IMR-90 (cell line): ENCODE measurements around the gene MTHFSD. TPM values are rescaled to one million over a fixed set of nuclear protein-coding genes. Genes with fewer than 3 reads are reported as not detected.

ENCODE experiments used
- ATAC-seq: fragments of 200-7000 bp; cut with Tn5 transposase; 2 replicates; pipeline ENCODE4 v1.9.1; 2020; ENCODE audit warnings: low read depth, mild to moderate bottlenecking, moderate library complexity
- BruUV-seq: library from RNA; stranded (reverse); fragments of 400-500 nt; replicated peaks from 2 replicates; lab custom pipeline; 2021; lab: Mats Ljungman, UMichigan
- CTCF ChIA-PET: fragments of 300-600 bp; formaldehyde crosslinking; extraction: SDS; loops from one replicate; lab custom pipeline; 2021; ENCODE audit warnings: antibody characterized with exemption; lab: Yijun Ruan, JAX
- POLR2A ChIA-PET: fragments of 300-600 bp; sonication (Branson Sonifier 250); formaldehyde crosslinking; loops from one replicate; lab custom pipeline; 2022; ENCODE audit warnings: antibody characterized with exemption; ENCODE audit not compliant: unreplicated experiment; lab: Charles Lee
- DNase-seq: peaks from one replicate; pipeline ENCODE4 v3.0.0; 2013
- H2AFZ ChIP-seq: replicated peaks from 2 replicates; pipeline ENCODE3; 2013; ENCODE audit warnings: low read length, mild to moderate bottlenecking; ENCODE audit not compliant: poor library complexity
- H2AK5ac ChIP-seq: 2 replicates; pipeline ENCODE4 v1.6.1; 2013; ENCODE audit warnings: low read depth, low read length, inconsistent platforms
- H2AK9ac ChIP-seq: replicated peaks from 2 replicates; pipeline ENCODE3; 2013; ENCODE audit warnings: mild to moderate bottlenecking, low read depth, low read length, moderate library complexity; ENCODE audit not compliant: poor library complexity
- H2BK120ac ChIP-seq: 2 replicates; pipeline ENCODE4 v1.6.1; 2013; ENCODE audit warnings: low read depth, low read length, inconsistent platforms
- H2BK15ac ChIP-seq: 3 replicates; pipeline ENCODE4 v1.6.1; 2013; ENCODE audit warnings: low read depth, low read length, inconsistent platforms
- H2BK20ac ChIP-seq: 2 replicates; pipeline ENCODE4 v1.6.1; 2013; ENCODE audit warnings: low read depth, mild to moderate bottlenecking, inconsistent platforms, low read length, moderate library complexity
- H2BK5ac ChIP-seq: 2 replicates; pipeline ENCODE4 v1.6.1; 2013; ENCODE audit warnings: mild to moderate bottlenecking, low read depth, low read length, inconsistent platforms; ENCODE audit not compliant: poor library complexity, severe bottlenecking
- H3K14ac ChIP-seq: replicated peaks from 2 replicates; pipeline ENCODE4 v1.6.1; 2013; ENCODE audit warnings: low read depth, low read length, inconsistent platforms
- H3K18ac ChIP-seq: 2 replicates; pipeline ENCODE4 v1.6.1; 2013; ENCODE audit warnings: low read depth, low read length, control low read depth
- H3K23ac ChIP-seq: 2 replicates; pipeline ENCODE4 v1.6.1; 2013; ENCODE audit warnings: low read depth, low read length, inconsistent platforms
- H3K27ac ChIP-seq: 2 replicates; pipeline ENCODE4 v1.5.1; 2013; ENCODE audit warnings: mild to moderate bottlenecking, control low read depth, low read length; ENCODE audit not compliant: insufficient read depth
- H3K27me3 ChIP-seq: 2 replicates; pipeline ENCODE4 v1.6.1; 2013; ENCODE audit warnings: low read length; ENCODE audit not compliant: control insufficient read depth, insufficient read depth
- H3K36me3 ChIP-seq: 2 replicates; pipeline ENCODE4 v1.6.1; 2013; ENCODE audit warnings: low read length, mixed read lengths; ENCODE audit not compliant: control insufficient read depth, insufficient read depth
- H3K4ac ChIP-seq: 2 replicates; pipeline ENCODE4 v1.6.1; 2013; ENCODE audit warnings: low read depth, low read length, inconsistent platforms
- H3K4me1 ChIP-seq: 2 replicates; pipeline ENCODE4 v1.6.1; 2013; ENCODE audit warnings: low read length, mixed read lengths; ENCODE audit not compliant: control insufficient read depth, insufficient read depth
- H3K4me2 ChIP-seq: 2 replicates; pipeline ENCODE4 v1.6.1; 2013; ENCODE audit warnings: low read depth, mild to moderate bottlenecking, control low read depth, low read length, moderate library complexity
- H3K4me3 ChIP-seq: 2 replicates; pipeline ENCODE4 v1.5.1; 2013; ENCODE audit warnings: low read depth, mild to moderate bottlenecking, control low read depth, low read length, moderate library complexity; ENCODE audit not compliant: insufficient read depth
- H3K56ac ChIP-seq: 2 replicates; pipeline ENCODE4 v1.6.1; 2013; ENCODE audit warnings: low read length, inconsistent platforms; ENCODE audit not compliant: insufficient read depth; ENCODE audit errors: extremely low read depth
- H3K79me1 ChIP-seq, 2 experiments: 2 replicates each; pipeline ENCODE4 v1.6.1; 2013; ENCODE audit warnings: low read length in 2 of 2, inconsistent platforms in 1 of 2, low read depth in 1 of 2
- H3K9ac ChIP-seq: 2 replicates; pipeline ENCODE4 v1.6.1; 2013; ENCODE audit warnings: low read depth, low read length, control low read depth
- H3K9me1 ChIP-seq: 2 replicates; pipeline ENCODE4 v1.6.1; 2013; ENCODE audit warnings: low read length, inconsistent platforms; ENCODE audit not compliant: insufficient read depth
- H3K9me3 ChIP-seq: 2 replicates; pipeline ENCODE4 v1.6.1; 2013; ENCODE audit warnings: low read length; ENCODE audit not compliant: control insufficient read depth, insufficient read depth
- H4K20me1 ChIP-seq: 2 replicates; pipeline ENCODE4 v1.6.1; 2013; ENCODE audit warnings: low read length, inconsistent platforms; ENCODE audit not compliant: insufficient read depth
- H4K5ac ChIP-seq: 2 replicates; pipeline ENCODE4 v1.6.1; 2013; ENCODE audit warnings: mild to moderate bottlenecking, low read depth, low read length, control low read depth
- H4K8ac ChIP-seq, 2 experiments: 2 replicates each; pipeline ENCODE4 v1.6.1; 2013; ENCODE audit warnings: low read depth in 2 of 2, low read length in 2 of 2, control low read depth in 1 of 2, inconsistent platforms in 1 of 2
- H4K91ac ChIP-seq: 2 replicates; pipeline ENCODE4 v1.6.1; 2013; ENCODE audit warnings: low read depth, low read length, inconsistent platforms; ENCODE audit not compliant: insufficient read depth
- BHLHE40 ChIP-seq: fragments of 150-350 bp; IDR thresholded peaks from 2 replicates; pipeline ENCODE4 v1.6.1; 2016; ENCODE audit warnings: mild to moderate bottlenecking, low read depth, low read length
- CEBPB ChIP-seq: IDR thresholded peaks from 2 replicates; pipeline ENCODE4 v1.6.1; 2012; ENCODE audit warnings: low read depth, low read length, improper control_type of control experiment
- CHD1 ChIP-seq: IDR thresholded peaks from 2 replicates; pipeline ENCODE4 v1.6.1; 2012; ENCODE audit warnings: low read depth, low read length, improper control_type of control experiment
- CTCF ChIP-seq: conservative IDR thresholded peaks from 2 replicates; pipeline ENCODE4 v1.5.1; 2012; ENCODE audit warnings: mild to moderate bottlenecking, low read depth, low read length, improper control_type of control experiment
- MAZ ChIP-seq: IDR thresholded peaks from 2 replicates; pipeline ENCODE4 v1.6.1; 2012; ENCODE audit warnings: low read depth, mild to moderate bottlenecking, low read length, improper control_type of control experiment, moderate library complexity, borderline replicate concordance
- MXI1 ChIP-seq: IDR thresholded peaks from 2 replicates; pipeline ENCODE4 v1.6.1; 2012; ENCODE audit warnings: low read depth, mild to moderate bottlenecking, low read length, moderate library complexity, borderline replicate concordance
- POLR2A ChIP-seq: IDR thresholded peaks from 2 replicates; pipeline ENCODE4 v1.6.1; 2012; ENCODE audit warnings: mild to moderate bottlenecking, low read depth, low read length
- RAD21 ChIP-seq: IDR thresholded peaks from 2 replicates; pipeline ENCODE4 v1.6.1; 2012; ENCODE audit warnings: low read length, improper control_type of control experiment
- SMC3 ChIP-seq: fragments of 150-350 bp; IDR thresholded peaks from 2 replicates; pipeline ENCODE4 v1.6.1; 2016; ENCODE audit warnings: low read depth, mild to moderate bottlenecking, antibody characterized with exemption, low read length, moderate library complexity
- WGBS, 2 experiments: methylation state at CpG; one replicate each; pipeline versions ENCODE4 v1.1.5 to v1.1.7; 2013; ENCODE audit warnings: missing lambda C conversion rate in 2 of 2; ENCODE audit not compliant: insufficient read length in 1 of 2; ENCODE audit errors: extremely low coverage in 2 of 2; 5-methylcytosine and 5-hydroxymethylcytosine counted together
- dilution Hi-C: fragments of 300-500 bp; cut with HindIII; formaldehyde crosslinking; loops from one replicate; pipeline ENCODE4 v1.14.3; 2018; ENCODE audit warnings: low sequenced_read_pairs; ENCODE audit not compliant: unreplicated experiment
- in situ Hi-C: fragments of 300-500 bp; cut with MboI; formaldehyde crosslinking; loops from 3 replicates; pipeline ENCODE4 v1.14.3; 2019; ENCODE audit warnings: low sequenced_read_pairs, inconsistent platforms, mixed read lengths
- intact Hi-C: fragments of 100-400 bp; cut with micrococcal nuclease; formaldehyde crosslinking; loops from 2 replicates; pipeline ENCODE4 v1.10.0; 2022
- polyA plus RNA-seq, 3 experiments: library from polyadenylated mRNA; depleted of rRNA; stranded (reverse); fragments of >200 nt; gene quantifications; 2 replicates each; pipeline ENCODE4 v1.2.3, GENCODE V29; 2012; ENCODE audit warnings: low replicate concordance in 1 of 3
- total RNA-seq: library from RNA; depleted of rRNA; stranded (reverse); fragments of >200 nt; gene quantifications from 2 replicates; pipeline ENCODE4 v1.2.3, GENCODE V29; 2012

Gene MTHFSD
- total and polyA plus RNA-seq, 2 of the 4 experiments (the other 2 are of a cell fraction): 8.2 to 16.8 TPM

- dilution Hi-C loops (no loop called here), intact Hi-C loops (loop anchor here (2.0 to 5.0 kb wide), 4 partner anchors 185 to 485 kb away; no protein-coding TSS in a partner anchor), in situ Hi-C loops (loop anchor here (5.0 kb wide), 1 partner anchor 91 kb away; no protein-coding TSS in a partner anchor)
- H2BK120ac ChIP-seq: peak overlapping the region; percentile 93
- peak overlapping the region; percentile 79 for H3K4me2 ChIP-seq
- no TSS peak for BruUV-seq
- DNase-seq (peak; percentile 97), ATAC-seq (peak; percentile 63)
- H2AFZ ChIP-seq: peak overlapping the region; percentile 79
- peak overlapping the region; percentile 79 for H2BK5ac ChIP-seq
- H3K9me3 ChIP-seq: no peaks in the 10 kb centered on the region
- ChIA-PET CTCF (interaction anchor here (0.6 to 1.7 kb wide), 7 partner anchors 12 to 487 kb away, joined by 3 to 13 read pairs (median 3); no protein-coding TSS in a partner anchor), POLR2A (interaction anchor here (0.9 to 1.0 kb wide), 2 partner anchors 89 to 195 kb away, joined by 3 to 5 read pairs; no protein-coding TSS in a partner anchor)
- no peaks in the 10 kb centered on the region for H3K27me3 ChIP-seq
- TF ChIP-seq RAD21 (peak; percentile 81), CEBPB (no peak), CTCF (peak; percentile 89), CHD1 (peak; percentile 28; the same call in 1 of the 2 replicates), SMC3 (peak; percentile 83), POLR2A (peak; percentile 95), BHLHE40 (no peak), MAZ (peak; percentile 85), MXI1 (peak; percentile 81)
- H3K27ac ChIP-seq: peak overlapping the region; percentile 84
- peak overlapping the region; percentile 98 for H2AK5ac ChIP-seq
- peak overlapping the region; percentile 84 for H2AK9ac ChIP-seq
- peak overlapping the region; percentile 88 for H4K91ac ChIP-seq
- H3K9me1 ChIP-seq: peaks cover 9% of the 10 kb centered on the region
- H3K14ac ChIP-seq: peak overlapping the region; percentile 97
- H3K9ac ChIP-seq: peak overlapping the region; percentile 75
- H3K56ac ChIP-seq: peak overlapping the region; percentile 92
- peak overlapping the region; percentile 44 for H4K5ac ChIP-seq
- peak overlapping the region; percentile 27; the same call in 1 of the 2 replicates for H3K18ac ChIP-seq
- H3K4ac ChIP-seq: peak overlapping the region; percentile 94
- H3K23ac ChIP-seq: peak overlapping the region; percentile 98
- 2% methylated on average over 11 of the region's 54 CpGs; no CpG with 5 or more reads in 1 of the 2 experiments for WGBS, 2 experiments
- peaks cover 11% of the 10 kb centered on the region for H3K4me1 ChIP-seq
- H4K20me1 ChIP-seq: 0 out of 2 replicates have a peak, but pooled peaks cover 11% of the 10 kb centered on the region
- H3K36me3 ChIP-seq: no peaks in the 10 kb centered on the region
- H4K8ac ChIP-seq: peak overlapping the region; percentile 64 to 95
- peak overlapping the region; percentile 60 for H3K4me3 ChIP-seq
- H2BK15ac ChIP-seq: peak overlapping the region; percentile 81; the same call in 2 of the 3 replicates
- H2BK20ac ChIP-seq: peak overlapping the region; percentile 79
- H3K79me1 ChIP-seq: peaks cover 20 to 49% of the 10 kb centered on the region in 2 experiments
These were observed 20.9 kb upstream of the MTHFSD start for GRCh38 chr16:86575754-86576557.
